Measurements from ENCODE around the gene PPP1R14D.
"Not testable (repeated sequence)": the region's sequence is repeated elsewhere in the genome, so short reads cannot be mapped to it uniquely, and the experiment has no call there.

PPP1R14D gene, protein sequence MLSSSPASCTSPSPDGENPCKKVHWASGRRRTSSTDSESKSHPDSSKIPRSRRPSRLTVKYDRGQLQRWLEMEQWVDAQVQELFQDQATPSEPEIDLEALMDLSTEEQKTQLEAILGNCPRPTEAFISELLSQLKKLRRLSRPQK

DNA sequence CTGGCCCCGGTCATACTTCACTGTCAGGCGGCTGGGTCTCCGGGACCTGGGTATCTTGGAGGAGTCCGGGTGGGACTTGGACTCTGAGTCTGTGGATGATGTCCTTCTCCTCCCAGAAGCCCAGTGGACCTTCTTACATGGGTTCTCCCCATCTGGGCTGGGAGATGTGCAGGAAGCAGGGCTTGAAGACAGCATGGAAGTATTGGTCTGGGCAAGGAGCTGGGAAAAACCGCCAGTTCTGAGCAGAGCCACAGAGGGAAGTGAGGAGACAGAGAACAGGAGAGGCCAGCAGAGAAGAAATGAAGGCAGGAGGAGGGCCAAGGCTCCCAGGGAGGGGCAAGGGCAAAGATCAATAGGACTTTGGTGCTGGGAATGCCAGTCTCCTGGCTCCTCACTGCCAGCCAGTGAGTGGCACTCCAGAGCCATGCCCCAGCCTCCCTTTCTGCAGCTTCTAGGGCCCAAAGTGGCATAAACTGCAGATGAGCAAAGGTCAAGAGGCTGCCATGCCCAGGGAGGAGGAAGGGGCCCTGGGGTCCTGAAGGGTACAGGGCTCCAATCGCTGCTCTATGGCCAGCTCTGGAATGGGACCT is at the start of gene PPP1R14D:
TSS of gene PPP1R14D (minus strand) at position 262 of the 590 bp plus-strand sequence. CDS start at position 195, 67 bp downstream.
- no peak for DNase-seq

DNA sequence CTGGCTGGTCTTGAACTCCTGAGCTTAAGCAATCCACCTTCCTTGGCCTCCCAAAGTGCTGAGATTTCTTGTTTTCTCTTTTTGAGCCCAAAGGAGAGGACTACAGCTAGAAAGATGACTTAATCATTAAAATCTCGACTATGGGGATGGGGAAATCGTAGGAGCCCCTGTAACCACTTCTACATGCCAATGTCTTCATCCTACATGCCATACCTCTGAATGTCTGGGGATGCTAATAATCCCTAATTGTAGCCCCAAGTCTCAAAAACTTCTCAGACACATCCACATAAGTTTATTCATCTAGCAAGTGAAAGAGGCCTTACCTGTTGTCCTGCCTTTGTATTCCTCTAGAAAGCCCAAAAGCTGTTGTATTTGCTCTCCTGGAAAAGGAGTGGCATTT is 49.2 kb upstream of the PPP1R14D start:
- DNase-seq = no peak

DNA sequence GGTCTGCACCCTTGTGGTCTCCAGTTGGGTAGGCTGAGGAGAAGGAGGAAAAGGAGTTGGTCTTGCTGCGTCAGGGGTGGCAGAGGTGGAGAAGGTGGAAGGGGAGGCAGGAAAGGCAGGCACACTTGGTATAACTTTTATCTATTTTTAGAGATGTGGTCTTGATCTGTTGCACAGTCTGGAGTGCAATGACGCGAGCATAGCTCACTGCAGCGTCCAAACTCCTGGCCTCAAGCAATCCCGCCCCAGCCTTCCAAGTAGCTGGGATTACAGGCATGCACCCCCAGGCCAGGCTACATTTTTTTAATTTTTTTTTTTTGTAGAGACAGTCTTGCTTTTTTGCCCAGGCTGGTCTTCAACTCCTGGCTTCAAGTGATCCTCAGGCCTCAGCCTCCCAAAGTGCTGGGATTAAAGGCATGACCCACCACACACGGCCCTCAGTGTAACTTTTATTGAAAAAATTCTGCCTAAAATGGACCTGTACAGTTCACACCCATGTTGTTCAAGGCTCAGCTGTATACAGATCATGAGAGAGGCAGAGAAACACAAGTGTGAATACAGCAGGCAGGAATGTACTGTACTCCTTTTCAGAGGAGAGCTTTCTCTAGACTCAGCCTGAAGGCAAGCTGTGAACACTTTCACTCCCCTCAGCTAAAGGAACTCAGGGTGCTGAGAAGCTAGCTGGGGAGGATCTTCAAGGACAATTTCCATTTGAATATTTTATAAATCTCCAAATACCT is 47.7 kb upstream of the PPP1R14D start:
- DNase-seq = no peak

DNA sequence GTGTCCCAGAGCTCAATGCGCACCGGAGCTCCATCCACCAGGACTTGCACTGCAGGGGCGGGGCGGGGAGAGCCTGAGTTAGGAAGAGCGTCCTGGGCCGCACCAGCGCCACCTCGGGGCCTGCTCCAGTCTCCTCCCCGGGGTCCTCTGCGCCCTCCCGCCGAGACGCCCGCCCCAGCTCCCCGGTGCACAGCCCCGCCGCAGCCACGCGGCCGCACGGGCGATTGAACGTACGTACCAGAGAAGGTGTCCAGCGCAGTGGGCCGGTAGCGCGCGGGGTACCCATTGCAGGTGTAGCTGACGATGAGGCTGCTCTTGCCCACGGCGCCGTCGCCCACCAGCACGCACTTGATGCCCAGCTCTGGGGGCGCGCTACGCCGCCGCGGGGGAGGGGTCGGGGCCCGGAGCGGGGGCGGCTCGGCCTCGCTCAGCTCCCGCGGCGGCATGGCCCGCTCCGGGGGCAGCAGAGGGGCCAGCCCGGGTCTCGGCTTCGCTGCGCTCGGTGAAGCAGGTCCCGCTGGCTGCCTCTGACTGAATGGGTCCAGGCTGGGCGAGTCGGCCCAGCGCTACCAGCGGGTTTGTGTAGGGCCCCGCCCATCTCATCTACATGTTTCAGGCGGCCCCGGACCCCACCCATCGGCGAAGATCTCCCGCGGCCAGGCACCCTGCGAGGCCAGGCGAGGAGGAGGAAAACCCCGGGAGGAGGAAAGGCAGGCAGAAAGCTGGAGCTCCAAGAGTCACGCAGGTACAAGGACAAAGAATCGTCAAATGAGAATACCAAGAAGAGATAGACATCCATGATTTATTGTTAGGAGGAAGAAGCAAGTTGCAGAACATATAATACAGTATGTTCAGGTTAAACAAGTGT is 45.4 kb upstream of the PPP1R14D start, which contains the start of gene RHOV:
TSS of gene RHOV (minus strand) at position 541 of the 868 bp plus-strand sequence. CDS start at position 446, 95 bp downstream.
- peak; percentile 6 to 53 (median 38) for DNase-seq

DNA sequence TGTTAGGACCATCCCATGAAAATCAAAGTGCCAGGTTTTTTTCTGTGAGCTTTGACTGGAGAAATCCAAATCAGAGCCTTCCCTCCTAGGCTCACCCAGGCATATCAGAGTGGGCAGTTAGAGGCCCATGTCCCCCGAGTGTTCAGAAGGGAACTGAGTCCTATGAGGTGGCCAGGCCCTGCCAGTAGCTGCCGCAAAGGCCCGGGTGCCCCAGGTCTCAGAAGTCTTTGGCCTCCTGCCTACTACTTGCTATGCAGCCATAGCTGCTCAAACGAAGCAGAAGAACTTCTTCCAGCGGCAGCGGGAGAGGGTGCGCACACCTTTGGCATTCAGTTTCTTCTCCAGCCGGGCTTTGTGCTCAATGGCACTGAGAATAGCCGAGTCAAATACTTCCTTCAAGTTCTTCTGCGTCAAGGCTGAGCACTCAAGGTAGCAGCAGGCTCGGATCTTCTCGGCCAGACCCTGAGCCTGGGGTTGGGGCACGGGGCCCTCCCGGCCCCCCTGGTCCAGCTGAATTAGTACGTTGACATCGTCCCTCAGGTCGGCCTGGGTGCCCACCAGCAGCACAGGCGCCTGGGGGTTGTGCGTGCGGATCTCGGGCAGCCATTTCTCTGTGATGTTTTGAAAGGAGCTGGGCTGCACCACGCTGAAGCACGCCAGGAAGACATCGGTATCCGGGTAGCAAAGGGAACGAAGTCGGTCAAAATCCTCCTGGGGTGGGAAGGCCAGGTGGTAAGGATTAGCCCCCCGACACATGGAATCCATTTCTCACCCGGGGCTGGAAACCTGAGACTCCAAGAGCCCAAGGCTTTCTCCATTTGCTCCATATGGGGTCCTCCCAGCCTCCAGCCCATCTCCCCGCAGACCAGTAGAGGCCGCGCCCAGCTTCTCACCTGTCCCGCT is 44.5 kb upstream of the PPP1R14D start:
- DNase-seq = no peak

DNA sequence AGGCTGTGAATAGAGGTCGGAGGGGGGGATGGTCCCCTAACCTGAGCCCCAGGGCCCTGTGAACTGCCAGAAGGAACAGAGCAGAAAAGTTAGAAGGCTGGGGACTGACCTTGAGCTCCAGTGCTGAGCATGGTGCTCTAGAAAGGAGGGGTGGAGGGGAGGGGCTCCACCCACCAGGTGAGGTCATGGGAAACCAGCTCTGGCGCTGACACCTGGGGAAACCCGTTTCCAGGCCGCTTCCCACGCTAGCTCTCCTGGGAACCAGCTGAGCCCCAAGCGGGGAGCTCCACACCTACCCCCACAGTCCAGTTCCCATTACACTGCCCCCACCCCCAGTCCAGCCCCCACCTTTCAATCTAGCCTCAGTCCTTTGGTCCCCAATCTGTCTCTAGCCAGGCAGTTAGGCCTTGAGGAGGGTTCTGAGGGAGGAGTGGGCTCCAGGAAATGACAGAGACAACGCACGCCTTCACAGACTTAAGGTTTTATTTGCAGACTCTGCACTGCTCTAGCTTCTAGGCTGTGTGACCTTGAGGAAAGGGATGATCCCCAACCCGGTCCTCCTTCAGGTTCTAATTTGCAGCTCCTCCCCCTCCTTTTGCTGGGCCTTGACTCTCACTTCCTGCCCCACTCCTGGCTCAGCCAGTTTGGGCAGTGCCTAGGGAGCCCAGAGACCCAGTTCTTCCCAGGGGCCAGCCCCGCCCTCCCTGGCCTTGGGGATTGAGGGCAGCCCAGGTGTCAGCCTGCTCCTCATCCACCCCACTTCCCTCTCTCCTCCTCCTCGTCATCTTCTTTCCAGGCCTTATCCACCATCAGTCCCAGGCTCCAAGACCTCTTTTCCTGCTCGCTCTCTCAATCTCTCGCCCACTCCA is 43.5 kb upstream of the PPP1R14D start:
- DNase-seq = no peak

DNA sequence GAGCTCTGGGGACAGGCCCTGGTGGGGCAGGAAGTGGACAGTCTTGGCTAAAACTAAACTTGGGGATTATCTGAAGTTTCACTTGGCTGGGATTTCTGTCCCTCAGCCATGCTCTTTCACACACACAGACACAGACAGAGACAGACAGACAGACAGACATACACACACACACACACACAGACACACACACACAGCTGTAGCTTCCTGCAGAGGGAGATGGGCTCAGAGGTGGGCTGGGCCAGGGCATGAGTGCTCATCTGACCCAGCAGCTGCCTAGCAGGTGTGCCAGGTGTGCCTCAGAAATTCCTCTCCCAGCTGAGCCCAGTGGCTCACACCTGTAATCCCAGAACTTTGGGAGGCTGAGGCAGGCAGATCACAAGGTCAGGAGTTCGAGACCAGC is 42.2 kb upstream of the PPP1R14D start:
- DNase-seq = no peak

DNA sequence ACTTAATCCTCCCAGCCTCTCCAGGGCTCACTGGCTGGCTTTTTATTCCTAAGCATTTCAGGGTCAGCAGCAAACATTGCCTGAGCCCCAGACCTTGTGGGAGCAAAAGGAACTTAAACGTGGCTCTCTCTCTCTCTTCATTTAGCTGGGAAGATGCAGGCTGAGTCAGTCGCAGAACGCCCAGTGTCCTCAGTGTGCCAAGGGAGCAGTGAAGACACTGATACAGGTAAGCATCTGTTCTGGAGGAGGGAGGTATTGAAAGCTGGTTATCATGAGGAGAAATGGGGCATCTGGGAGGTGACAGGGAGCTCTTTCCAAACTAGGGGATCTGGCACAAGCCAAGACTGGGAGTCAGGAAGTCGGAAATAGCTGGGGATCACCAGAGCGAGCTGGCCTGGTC is 41.2 kb upstream of the PPP1R14D start:
- DNase-seq = no peak

DNA sequence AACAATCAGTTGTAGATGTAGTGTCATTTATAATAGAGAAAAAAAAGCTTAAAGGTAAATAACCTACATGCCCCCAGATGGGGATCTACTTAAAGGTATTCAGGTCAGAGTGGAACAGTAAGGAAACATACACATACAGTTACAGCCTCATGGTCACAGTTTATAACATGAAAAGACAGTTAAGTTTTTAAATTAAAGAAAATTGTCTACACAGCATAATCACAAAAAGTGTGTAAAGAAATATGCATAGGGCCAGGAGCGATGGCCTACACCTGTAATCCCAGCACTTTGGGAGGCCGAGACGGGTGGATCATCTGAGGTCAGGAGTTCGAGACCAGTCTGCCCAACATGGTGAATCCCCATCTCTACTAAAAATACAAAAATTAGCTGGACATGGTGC is 38.7 kb upstream of the PPP1R14D start:
- no peak for DNase-seq

DNA sequence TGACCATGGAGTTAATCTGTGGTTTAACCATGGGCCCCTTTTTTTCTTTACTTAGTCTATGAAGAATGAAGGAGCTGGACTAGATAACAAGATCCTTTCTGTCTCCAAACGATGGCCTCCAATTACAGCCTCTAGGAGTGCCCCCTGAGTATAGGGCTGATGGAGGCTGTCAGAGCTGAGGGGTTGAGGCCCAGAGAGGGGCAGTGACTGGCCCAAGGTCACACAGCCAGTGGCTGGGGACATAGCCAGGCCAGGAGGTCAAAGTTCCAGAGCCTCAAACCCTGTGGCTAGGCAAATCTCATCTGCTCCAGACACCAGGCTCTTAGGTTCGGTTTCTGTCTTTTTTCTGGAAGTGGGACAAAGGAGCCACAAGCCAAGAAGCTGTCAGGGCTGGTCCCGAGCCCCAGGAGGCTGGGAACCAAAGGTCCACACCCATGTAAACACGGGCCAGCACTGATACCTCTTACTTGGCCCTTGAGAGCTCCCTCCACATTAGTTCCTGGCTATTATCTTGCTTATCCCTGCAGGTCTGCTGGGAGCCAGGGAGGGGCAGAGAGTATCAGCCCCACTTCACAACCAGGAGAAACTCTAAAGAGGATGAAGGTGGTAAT is 35.3 kb upstream of the PPP1R14D start:
- DNase-seq = no peak

DNA sequence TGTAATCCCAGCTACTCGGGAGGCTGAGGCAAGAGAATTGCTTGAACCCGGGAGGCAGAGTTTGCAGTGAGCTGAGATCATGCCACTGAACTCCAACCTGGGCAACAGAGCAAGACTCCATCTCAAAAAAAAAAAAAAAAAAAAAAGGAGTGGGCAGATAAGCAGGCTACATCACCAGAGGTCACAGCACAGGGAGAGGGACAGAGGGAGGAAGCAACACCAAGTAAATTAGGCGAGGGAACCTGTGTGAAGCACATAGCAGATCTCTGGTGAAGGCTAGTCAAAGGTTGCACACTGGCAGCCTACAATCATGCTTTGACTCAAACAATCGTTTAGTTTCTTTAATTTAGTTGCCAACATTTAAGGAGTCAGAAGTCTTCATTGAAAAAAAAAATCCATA is 32.6 kb upstream of the PPP1R14D start:
- DNase-seq = not testable (repeated sequence)

DNA sequence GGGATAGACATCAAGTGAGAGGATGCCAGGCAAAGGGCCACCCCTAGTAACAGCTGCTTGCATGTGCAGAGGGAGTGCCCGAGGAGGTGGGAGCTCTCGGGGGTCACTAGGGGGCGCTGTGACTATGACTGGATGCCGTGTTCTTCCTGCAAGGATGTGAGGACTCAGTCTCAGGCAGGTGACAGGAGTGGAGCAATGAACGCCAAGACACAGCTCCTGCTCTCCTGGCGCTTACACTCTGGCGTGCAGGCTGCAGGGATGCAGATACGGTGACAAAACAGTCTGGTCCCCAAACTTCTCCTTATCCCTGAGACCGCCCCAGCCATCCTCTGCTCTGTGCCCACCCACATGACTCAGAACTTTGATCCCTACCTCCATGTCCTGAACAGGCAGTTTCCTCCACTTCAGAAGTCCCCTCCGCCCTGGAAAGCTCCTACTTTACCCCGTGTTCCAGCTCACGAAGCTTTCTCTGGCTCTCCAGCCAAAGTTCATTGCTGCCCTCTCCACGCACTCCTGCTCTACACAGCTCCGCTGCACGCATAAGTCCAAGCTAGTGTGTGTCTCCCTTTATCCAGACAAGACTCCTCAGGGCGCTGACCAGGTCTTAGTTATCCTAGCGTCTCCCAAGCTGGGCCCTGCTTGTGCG is 30.8 kb upstream of the PPP1R14D start:
- DNase-seq = peak; percentile 54 to 83 (median 68)

DNA sequence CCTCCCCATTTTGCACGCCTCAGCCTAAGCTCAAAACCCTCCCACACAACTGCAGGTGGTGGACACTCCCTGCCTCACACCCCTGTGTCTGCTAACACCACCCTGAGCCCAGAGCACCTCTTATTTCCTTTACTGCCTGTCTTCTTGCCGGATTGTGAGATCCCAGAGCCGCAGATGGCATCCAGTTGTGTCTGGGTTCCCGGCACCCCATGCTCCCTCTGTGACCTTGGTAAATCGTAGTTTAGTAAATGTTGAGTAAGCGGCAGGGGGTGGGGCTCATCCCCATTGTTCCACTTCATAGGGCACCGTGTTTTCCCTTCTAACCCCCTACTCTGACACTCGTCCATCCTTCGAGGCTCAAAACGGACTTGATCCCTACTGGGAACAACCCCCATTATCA is 30.2 kb upstream of the PPP1R14D start:
- no peak for DNase-seq

DNA sequence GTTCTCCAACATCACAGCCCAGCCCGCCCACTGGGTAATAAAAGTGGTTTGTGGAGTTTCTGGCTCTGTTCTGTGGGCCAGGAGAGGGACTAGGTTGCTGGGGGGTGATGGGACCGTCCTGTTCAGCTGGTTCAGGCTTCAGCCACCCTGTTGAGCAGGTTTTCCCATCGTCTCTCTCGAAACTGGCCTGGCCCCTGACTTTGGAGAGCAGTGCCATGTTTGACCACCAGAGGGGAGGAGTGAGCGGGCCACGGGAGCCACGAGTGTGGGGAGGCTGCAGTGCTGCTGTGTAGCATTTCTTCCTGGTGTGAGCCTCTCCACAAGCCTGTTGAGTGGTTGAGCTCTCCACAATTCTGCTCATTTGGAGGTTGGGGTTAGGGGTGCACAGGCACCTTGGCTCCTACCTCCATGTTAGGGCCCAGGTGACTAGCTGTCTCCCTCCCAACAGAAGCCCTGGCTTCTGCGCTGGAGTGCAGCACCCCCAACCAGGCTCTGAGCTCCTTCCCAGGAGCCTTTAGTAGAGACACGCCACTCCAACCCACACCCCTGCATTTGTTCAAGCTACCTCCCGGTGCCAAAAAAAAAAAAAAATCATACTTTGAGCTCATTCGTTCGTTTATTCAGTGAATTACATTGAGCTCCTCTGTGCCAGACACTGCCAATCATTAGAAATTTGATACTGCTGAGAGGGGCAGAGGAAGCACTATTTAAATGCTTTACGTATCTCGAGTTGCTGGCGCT is 29.3 kb upstream of the PPP1R14D start:
- DNase-seq = peak; percentile 51 to 83 (median 71)

DNA sequence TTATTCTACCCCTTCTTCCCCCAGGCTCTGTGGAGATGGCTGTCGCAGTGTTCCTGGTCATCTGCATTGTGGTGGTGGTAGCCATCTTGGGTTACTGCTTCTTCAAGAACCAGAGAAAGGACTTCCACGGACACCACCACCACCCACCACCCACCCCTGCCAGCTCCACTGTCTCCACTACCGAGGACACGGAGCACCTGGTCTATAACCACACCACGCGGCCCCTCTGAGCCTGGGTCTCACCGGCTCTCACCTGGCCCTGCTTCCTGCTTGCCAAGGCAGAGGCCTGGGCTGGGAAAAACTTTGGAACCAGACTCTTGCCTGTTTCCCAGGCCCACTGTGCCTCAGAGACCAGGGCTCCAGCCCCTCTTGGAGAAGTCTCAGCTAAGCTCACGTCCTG is 28.2 kb upstream of the PPP1R14D start:
- DNase-seq = no peak

DNA sequence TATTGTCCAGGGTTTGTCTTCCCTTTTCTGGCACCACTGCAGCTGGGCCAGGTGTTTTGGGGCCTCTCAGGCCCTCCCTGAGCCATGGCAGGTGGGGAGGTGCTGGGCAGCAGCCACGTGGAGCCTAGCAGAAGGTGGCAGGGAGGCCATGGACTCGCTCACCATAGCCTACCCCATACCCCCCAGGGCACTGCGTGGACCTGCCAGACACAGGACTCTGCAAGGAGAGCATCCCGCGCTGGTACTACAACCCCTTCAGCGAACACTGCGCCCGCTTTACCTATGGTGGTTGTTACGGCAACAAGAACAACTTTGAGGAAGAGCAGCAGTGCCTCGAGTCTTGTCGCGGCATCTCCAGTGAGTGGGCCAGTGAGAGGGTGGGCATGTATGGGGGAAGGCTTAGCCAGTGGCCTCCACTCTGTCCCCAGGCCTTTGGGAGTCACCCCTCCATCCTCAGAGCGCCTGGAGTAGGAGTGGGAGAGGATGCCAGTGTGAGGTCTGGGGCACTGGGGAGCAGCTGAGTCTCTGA is 27.3 kb upstream of the PPP1R14D start:
- DNase-seq = no peak

DNA sequence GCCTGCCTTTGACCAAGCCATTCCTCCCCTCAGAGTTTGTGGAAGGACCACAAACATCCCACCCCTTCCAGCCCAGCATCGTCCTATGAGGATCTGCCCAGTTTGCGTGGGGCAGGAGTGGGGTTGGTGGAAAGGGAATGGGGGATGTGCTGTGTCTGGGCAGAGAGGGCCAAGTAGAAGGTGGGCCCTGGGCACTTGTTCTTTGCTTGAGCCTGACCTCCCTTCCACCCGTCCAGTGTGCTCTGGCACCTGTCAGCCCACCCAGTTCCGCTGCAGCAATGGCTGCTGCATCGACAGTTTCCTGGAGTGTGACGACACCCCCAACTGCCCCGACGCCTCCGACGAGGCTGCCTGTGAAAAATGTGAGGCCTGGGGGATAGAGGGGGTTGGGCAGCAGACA is 25.7 kb upstream of the PPP1R14D start:
- no peak for DNase-seq

DNA sequence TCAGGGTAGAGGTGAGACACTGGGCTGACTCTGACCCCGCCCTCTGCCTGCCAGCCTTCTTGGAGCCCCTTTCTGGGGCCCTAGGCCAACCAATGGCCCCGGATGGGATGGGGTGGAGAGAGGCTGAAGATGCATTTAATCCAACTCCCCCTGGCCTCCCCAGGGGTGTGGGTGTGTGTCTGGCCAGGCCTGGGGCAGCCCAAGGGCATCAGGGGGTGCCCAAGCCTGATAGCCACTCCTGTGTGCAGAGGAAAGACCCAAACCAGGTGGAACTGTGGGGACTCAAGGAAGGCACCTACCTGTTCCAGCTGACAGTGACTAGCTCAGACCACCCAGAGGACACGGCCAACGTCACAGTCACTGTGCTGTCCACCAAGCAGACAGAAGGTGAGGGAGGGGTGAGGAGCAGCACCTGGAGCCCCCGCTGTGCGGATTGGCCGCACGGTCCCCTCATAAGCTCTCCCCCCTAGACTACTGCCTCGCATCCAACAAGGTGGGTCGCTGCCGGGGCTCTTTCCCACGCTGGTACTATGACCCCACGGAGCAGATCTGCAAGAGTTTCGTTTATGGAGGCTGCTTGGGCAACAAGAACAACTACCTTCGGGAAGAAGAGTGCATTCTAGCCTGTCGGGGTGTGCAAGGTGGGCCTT is 24.9 kb upstream of the PPP1R14D start:
- DNase-seq = no peak

DNA sequence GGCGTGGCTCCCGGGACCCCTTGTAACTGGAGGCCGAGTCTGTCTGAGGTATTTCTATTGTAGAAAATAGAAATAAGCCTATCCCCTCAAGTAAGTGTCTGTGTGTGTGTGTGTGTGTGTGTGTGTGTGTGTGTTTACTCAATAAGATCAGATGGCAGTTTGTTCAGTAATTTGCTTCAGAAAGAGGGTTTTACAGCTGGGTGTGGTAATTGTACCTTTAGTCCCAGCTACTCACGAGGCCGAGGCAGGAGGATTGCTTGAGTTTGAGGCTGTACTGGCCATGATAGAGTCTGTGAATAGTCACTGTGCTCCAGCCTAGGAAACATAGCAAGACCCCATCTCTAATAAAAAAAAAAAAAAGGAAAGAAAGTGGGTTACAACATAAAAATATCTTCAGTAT is 24.0 kb upstream of the PPP1R14D start:
- no peak for DNase-seq
